ENCODE results near the gene NEUROG3.

The NEUROG3 gene

DNA sequence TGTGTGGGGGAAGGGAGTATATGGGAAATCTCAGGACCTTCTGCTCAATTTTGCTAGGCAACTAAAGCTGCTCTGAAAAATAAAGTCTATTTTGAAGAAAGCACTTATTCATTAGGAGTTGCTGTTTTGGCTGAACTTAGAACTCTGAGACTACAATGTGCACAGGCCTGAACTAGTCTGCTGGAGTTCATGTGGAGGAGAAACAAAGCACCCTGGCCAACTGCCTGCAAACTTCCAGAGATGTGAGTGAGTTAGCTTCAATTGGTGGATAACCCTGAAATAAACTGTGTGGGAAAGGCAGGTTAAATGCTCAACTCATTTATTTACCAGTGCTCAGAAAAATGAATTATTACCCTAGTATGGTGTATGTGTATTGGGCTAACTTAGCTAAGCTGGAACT lies 39.5 kb upstream of the NEUROG3 start:
- POLR2A ChIA-PET, result no interaction called here
- CTCF ChIA-PET, result interaction anchor here (1.3 to 1.7 kb wide), 5 partner anchors 11 to 49 kb away, joined by 3 to 5 read pairs (median 3); no protein-coding TSS in a partner anchor
- no peak for TF ChIP-seq CTCF (IDR thresholded peaks at IDR 0.05; ENCODE audit: control extremely low read depth, extremely low read depth, low read depth, missing control alignments)

GRCh38 chr10:69609077-69609476 lies 35.9 kb upstream of the NEUROG3 start:
- TF ChIP-seq CTCF (IDR thresholded peaks at IDR 0.05; ENCODE audit: control extremely low read depth, extremely low read depth, low read depth, missing control alignments), result no peak
- CTCF ChIA-PET, result interaction anchor here (1.6 to 2.2 kb wide), 2 partner anchors 11 to 20 kb away, joined by 3 to 9 read pairs; no protein-coding TSS in a partner anchor
- no peak for DNase-seq (ENCODE audit: extremely low spot score)
- POLR2A ChIA-PET, result no interaction called here

More for the DNA sequence above, 39.5 kb upstream of the NEUROG3 start:
- no peak for DNase-seq (ENCODE audit: extremely low spot score)

DNA sequence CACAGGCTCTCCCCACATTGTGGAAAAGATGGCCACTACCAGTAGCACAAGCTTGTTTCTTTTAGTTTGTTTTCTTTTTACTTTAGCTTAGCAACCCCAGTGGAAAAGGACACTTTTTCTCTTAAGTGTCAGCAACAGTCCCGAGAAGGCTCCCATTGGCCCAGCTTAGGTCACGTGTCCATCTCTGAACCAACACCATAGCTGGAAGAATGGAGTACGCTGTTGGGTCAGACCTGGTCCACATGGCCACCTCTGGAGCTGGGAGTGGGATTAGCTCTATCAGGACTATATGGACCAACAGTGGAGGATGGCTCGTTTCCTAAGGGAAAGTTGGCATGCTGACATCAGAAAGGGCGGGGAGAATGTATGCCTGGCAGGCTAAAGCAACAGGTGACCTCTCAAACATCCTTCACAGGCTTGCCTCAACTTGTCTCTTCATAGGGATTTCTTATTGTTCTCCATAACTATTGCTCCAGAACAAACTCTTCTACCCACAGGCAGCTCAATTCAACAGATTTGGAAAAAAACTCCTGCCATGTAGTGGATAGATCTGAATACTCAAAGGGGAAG lies 27.6 kb upstream of the NEUROG3 start:
- CTCF ChIA-PET, result interaction anchor here (1.0 to 1.2 kb wide), 2 partner anchors 10 to 86 kb away, joined by 3 read pairs; no protein-coding TSS in a partner anchor
- no peak for TF ChIP-seq CTCF (IDR thresholded peaks at IDR 0.05; ENCODE audit: control extremely low read depth, extremely low read depth, low read depth, missing control alignments)
- POLR2A ChIA-PET, result no interaction called here
- DNase-seq (ENCODE audit: extremely low spot score), result no peak

- no peak for TF ChIP-seq CTCF (IDR thresholded peaks at IDR 0.05; ENCODE audit: control extremely low read depth, extremely low read depth, low read depth, missing control alignments)
- POLR2A ChIA-PET, result no interaction called here
- CTCF ChIA-PET, result interaction anchor here (1.3 to 1.9 kb wide), 3 partner anchors 9 to 73 kb away, joined by 3 to 5 read pairs (median 4); no protein-coding TSS in a partner anchor
- DNase-seq (ENCODE audit: extremely low spot score), result no peak
These were observed 15.1 kb upstream of the NEUROG3 start for GRCh38 chr10:69588358-69588757.

DNA sequence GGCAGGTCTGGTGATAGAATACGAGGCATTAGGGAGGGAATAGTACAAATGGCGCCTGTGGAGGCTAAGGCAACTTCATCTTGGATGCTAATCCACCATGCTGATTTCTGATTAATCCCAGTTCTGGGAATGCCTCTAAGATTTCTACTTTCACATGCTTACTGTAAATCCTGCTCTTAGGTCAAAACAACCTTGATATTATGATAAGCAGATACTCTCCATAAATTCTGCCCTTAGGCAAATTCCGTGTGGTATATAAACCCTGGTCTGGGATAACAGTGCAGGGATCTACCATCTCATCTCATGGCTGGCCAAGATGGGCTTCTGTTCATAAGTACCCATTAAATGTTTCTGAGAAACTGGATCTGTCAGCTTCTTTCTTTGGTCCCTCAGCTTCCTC lies 11.4 kb upstream of the NEUROG3 start:
- DNase-seq (ENCODE audit: extremely low spot score), result no peak
- ChIA-PET POLR2A (no interaction called here), CTCF (interaction anchor here (1.4 kb wide), 1 partner anchor 10 kb away, joined by 3 read pairs; no protein-coding TSS in a partner anchor)
- no peak for TF ChIP-seq CTCF (IDR thresholded peaks at IDR 0.05; ENCODE audit: control extremely low read depth, extremely low read depth, low read depth, missing control alignments)

GRCh38 chr10:69583106-69583505 lies 9.9 kb upstream of the NEUROG3 start:
- TF ChIP-seq CTCF (IDR thresholded peaks at IDR 0.05; ENCODE audit: control extremely low read depth, extremely low read depth, low read depth, missing control alignments), result no peak
- POLR2A ChIA-PET, result no interaction called here
- CTCF ChIA-PET, result interaction anchor here (1.0 to 1.4 kb wide), 2 partner anchors 11 to 68 kb away, joined by 3 read pairs; no protein-coding TSS in a partner anchor
- DNase-seq (ENCODE audit: extremely low spot score), result no peak

Measured in GM10248 (cell line).